A204.1 (cell line): ENCODE results near the gene USP32.

Source experiments
- FAIRE-seq: peaks from 2 replicates; lab custom pipeline; 2012; peaks lifted over from hg19 to GRCh38; lab: Jason Lieb, UNC

The USP32 gene

DNA sequence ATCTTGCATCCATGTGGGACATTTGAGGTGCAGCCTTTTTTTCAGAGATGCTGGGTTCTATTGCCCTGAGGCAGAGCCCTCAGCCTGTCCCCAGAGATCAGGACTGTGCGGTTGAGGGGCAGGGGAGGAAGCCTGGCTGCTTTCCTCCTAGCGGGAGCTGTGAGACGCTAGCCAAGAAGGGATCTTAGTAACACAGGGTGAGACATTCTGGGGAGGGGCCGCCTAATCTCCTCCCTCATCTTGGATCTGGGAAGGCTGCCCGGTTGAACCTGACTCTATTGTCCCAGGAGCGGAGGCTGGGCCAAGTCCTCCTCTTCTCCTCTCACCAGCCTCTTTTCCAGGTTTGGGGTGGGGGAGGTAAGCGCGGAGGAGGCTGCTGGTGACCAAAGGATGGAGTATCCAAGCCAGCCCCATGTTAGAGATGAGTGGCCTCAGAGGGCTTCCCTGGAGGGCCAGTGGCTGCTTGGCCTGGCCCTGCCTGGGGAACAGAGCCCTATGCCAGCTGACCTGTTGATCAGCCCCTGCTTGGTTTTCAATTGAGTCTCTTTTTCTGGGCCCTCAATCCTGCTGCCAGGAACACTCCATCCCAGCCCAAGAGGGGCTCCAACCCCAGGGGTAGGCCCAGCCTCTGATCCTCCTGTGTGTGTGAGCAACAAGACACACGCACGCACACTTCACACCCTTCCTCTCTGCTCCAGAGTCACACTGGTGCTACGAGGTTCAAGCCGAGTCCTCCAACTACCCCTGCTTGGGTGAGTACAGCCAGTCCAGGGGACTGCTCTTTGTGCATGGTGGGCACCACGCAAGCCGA, 237.1 kb downstream of the USP32 start:
- FAIRE-seq: no peak

DNA sequence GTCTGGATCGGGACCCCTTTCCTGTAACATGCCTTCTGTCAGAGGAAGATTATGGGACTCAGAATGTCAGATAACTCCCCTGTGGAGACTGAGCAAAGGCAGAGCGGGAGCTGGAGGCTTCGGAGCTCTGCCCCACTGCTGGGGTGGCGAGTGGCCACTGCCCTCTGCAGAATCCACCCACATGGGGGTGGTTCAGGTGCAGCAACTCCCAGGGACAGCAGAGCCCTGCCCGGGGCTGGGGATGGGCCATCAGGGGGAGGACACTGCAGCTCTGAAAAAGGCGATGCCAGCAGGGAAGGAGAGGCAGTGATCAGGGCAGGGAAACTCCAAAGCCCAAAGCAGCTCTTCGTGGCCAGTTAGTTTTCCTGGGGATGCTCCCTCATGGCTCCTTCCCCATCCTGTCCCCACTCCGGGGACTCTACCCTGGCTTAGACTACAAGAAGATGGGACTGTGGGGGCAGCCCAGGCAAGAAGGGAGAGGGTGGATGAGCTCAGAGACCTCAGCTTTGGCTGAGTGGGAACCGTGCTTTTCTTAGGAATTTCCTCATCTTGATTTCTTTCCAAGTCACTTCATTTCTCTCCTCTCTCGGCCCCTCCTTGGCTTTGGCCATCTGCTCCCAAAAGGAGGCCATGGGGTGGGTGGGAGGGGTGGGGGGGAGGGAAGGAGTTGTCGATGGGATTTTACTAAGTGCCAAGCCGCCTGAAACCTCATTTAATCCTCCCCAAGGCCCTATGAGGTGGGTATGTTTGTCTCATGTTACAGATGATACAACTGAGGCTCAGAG, 238.1 kb downstream of the USP32 start:
- no peak for FAIRE-seq

DNA sequence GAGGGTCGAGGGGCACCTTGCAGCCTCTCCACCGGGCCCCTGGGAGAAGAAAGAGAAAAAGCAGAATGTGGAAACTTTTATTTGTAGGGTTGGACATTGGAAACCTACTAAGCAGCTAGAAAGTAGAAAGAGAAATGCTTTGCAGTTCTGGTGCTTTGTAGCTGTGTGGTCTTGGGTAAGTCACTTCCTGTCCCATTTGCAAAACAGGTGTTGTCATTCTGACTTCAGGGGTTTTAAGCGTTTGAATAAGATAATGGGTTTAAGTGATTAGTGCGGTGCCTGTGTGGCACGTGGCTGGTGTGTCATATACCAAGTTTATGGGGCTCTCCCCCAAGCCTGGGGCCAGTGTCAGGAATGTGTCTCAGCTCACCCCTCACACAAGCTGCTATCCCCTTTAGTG, 240.6 kb downstream of the USP32 start:
- FAIRE-seq: no peak

DNA sequence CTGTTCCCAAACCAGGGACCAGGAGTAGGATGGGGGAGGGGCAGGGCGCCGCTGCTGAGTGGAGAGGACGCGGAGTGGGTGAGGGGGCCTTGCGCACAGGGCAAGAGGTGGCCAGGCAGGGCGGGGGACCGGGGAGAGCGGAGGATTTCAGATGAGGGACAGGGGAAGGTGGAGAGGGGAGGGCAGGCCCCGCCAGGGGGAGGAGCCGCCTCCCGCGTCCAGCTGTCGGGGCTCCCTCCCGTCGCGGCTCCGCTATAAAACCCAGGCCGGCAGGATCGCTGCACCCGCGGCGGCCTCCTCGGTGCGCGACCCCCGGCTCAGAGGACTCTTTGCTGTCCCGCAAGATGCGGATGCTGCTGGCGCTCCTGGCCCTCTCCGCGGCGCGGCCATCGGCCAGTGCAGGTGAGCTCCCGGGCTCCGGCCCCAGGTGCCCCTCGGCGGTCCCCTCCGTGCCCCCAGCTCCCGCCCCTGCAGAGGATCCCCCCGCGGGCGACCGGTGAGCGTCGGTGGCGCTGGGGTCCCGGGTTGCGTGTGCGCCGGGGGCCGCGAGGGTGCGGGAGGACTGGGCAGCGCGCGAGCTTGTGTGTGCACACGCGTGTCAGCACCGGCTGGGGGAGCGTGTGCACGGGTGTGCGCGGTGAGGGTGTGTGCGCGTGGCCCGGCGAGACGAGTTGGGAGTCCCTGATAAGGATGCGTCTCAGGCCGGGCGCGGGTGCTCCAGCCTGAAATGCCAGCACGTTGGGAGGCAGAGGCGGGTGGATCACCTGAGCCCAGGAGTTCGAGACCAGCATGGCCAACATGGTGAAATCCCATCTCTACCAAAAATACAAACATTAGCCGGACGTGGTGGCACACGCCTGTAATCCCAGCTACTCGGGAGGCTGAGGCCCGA, 242.0 kb downstream of the USP32 start, which contains the start of gene CA4:
TSS of gene CA4 (plus strand) at position 283 of the 892 bp plus-strand sequence. CDS start at position 345, 62 bp downstream.
- FAIRE-seq: no peak

- no peak for FAIRE-seq
Observed at GRCh38 chr17:60148373-60148772, 243.6 kb downstream of the USP32 start.

- no peak for FAIRE-seq
Observed at GRCh38 chr17:60147553-60148223, 244.2 kb downstream of the USP32 start.

GRCh38 chr17:60146206-60146605, 245.7 kb downstream of the USP32 start:
- no peak for FAIRE-seq

DNA sequence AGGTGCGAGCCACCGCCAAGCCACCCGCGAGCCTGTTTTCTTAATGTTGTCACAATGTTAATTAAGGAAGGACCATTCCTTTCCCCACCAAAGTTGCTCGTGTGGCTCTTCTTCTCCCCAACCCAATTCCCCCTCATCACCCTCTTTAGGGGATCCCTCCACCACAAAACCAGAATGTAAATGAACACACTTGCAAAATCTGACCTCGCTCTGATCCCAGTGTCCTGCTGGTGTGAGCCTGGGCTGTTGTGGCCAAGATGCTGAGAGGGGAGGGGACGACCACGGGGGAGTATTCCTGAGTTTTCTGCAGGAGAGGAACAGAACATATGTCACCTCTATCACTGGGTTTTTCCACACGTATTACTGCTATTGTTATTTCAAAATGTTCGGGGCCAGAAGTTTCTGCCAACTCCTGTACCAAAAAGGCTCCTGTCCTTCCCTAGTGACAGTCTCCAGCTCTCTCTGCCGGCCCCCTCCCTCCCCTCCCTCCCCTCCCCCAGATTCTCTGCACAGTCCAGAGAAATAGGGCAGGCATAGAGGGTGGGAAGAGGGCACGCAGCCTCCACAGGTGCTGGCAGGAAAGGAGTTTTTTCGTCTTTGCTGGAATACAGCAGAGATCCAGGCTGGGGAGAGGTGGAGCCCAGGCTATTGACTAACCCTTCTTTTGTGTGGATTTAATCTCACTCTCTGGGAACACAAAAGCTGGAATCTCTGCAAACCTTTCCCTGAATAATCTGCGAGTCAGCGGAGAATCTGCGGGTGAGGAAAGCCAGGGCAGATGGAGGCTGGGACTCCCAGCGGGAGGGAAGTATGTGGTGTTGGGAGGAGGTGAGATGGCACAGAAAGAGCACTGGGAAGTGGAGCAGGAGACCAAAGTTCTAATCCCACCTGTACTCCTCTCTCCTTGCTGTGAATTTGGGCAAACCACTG, 246.7 kb downstream of the USP32 start:
- no peak for FAIRE-seq

DNA sequence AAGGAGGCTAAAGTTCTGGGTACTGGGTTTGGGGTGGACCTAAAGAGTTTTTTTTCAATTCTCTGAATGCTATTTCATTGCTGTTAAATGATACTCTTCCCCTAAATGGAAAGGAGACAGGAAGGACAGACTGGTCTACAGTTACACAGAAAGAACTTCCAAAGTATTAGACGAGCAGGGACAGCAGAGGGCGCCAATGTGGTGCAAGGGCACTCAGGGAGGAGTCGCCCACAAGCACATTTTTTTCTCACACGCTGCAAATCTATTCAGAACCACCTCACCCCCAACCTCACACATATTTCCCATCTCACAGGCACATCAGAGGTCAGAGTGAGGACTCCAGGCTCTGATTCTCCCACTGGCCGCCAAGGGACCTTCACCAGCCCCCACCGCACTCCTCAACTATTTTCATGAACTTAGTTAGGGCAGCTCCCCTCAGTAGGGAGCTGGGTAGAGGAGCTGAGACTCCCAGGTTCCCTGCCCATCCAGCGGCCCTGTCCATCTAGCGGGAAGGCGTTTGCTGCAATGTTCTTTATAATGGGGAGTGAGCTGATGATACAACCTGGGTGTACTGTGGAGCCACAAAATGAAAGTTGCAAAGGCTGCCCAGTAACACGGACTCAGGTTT, 248.9 kb downstream of the USP32 start:
- FAIRE-seq: peak; percentile 95

GRCh38 chr17:60141111-60142018, 250.6 kb downstream of the USP32 start:
- no peak for FAIRE-seq

DNA sequence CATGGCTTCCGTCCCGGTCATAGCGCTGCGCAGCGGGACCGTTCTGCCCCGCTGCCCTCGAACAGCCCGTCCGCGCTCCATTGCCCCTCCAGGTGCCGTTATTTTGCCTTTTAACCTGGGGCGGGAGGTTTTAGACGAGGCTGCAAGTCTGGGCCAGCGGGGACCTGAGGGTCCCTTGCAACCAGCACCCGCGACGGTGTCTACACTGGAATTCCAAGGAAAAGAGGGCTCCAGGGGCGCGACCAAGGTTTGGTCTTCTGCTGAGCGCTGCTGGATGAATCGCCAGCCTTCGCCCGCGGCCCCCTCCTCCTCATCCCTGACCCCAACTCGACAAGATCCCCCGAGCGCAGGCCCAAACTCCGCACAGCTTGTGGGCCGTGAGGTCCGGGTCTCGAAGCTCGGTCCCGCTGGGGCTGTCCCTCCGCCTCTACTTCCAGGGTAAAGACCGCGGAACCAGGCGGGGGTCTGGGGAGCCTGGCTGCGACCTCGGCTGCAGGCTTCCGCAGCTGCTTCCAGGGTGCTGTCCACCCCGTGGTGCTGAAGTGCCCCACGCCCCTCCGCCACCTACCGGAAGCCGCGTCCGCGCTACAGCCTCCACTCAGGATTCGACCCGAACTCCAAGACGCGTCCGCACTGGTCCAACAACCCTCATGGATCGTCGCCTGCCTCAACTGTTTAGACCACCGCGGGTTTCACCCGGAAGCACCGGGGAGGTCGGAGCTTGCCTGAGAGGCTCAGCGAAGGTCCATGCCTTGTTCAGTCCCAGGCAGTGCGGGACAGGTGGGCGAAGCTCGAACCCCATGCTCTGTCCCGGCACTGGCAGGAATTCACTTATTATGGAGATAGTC, 252.3 kb downstream of the USP32 start:
- no peak for FAIRE-seq

DNA sequence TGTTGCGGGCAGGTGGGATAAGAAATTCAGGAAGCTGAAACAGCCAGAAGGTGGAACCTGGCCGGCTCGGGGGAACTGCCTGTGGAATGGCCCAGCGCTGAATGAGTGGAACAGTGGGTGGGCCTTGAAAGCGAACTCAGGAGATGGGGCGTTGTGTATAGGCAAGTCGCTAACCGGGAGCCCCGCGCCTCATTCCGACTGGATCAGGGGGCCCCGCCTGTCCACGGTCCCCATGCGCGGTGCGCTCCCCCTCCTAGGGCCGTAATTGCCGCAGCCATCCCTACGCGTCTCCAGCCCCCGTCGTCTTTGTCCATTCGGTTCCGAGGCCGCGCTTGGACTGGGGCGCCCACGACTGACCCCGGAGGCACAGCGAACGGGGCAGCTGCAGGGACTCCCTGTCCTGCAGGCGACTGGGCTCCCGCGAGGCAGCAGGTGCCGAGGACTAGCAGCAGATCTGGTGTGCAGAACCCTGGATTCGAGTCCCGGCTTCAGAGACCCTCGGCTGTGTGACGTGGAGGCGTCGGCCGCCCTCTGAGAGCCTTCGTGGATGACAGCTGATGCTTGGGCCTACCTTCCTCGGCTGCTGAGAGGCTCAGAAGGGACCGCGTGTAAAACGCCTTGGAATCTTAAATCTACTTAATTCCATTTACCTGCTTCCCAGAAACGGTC, 253.0 kb downstream of the USP32 start:
- no peak for FAIRE-seq

DNA sequence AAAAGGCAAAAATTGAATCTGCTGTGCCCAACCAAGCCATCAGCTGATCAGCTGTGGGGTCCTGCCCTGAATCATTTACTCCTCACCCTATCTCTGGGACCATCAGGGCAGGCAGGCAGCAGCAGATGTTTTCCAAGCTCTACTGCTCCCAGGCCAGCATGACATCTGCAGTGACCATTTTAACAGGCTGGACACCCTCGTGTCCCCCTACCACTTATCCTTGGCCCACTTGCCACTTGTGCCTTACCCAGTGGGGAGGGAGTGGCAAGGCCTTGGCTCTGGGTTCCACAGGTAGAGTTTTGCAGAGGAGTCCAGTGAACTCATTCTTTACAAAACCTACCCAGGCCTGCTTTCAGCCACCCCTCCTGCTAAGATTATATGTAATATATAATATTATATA, 254.2 kb downstream of the USP32 start:
- no peak for FAIRE-seq

DNA sequence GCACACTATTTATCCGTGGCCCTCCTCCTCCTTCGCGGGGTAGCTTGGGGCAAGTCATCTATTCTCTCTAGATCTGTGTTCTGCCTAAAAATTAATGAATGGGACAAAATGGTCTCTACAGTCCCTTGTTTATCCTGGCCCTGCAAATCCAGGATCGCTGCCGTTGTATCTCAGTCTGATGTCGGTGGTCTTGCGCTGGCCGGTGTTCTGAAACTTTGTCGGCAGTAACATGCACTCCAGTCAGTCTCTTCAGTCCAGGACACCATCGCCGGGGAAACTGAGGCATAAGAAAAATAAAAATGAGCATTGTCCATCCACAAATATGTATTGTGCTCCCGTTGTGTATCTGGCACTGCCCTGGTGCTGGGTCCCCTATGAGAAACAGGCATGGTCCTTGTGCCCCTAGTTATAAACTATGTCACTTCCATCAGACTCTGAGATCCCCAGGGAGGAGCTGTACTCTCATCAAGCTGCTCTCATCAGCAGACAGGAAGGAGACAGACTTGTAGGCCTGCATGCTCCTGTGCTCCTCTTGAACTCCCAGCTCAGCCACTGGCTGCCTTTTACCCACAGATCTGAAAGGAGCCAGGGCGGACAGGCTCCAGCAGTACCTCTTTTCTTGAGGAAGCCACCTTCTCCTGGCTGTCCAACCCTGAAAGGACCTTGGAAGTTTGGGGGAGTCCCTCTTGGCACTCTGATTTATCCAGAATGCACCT, 255.8 kb downstream of the USP32 start:
- no peak for FAIRE-seq

DNA sequence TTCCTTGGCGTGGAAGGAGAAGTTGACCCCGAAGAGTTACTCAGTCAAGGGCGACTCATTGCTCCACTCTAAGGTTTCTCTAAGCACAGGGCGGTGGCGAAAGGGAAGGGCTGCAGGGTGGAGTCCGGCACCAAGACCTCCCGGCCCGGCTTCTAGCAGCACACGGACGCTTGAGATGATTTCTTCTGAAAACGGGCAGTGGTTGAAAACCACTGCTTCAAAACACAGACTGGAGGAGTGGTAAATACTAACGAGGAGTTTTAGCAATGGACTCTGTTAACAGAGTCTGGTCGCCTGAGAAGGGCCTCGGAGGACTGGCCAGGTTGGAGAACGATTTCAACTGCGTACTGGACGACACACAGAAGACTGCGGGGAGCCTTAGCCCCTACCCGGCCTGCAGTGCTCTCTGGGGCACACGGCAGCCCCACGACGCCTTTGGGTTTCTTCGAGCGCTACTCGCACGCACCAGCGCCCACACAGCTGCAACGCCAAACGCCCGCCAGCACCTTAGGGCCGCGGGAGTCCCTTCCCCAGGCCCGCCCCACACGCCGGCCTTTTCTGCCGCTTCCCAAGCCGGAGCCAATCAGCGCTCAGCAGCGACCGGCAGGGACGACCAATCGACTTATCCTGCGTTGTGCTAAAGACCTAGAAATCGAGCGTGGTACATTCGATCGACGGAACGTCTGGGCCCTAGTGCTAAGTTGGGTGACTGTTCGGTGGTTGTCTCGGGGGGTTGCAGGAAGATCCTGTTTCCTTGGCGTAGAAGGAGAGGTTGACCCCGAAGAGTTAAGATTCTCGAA, 256.6 kb downstream of the USP32 start:
- no peak for FAIRE-seq
